Liver (tissue), 3 donors: ENCODE results near the gene TJAP1.

ENCODE experiments used
- ATF3 ChIP-seq: IDR thresholded peaks from 2 replicates; pipeline ENCODE4 v1.6.1; 2016; ENCODE audit warnings: antibody characterized with exemption
- CTCF ChIP-seq: fragments of 150-350 bp; IDR thresholded peaks from 2 replicates; pipeline ENCODE4 v1.5.1; 2017; ENCODE audit warnings: improper control_type of control experiment, low read depth, low read length; ENCODE audit not compliant: missing input control
- EGR1 ChIP-seq, 2 donors: IDR thresholded peaks; 2 replicates each; pipeline ENCODE4 v1.6.1; 2016 to 2018; ENCODE audit warnings: antibody characterized with exemption in 2 of 2, low read depth in 2 of 2
- GABPA ChIP-seq, 2 donors: IDR thresholded peaks in 1 of 2; conservative IDR thresholded peaks in 1 of 2; 2 replicates each; pipeline ENCODE4 v1.6.1; 2016; ENCODE audit warnings: antibody characterized with exemption in 2 of 2, mild to moderate bottlenecking in 1 of 2, moderate library complexity in 1 of 2
- HNF4A ChIP-seq, 2 donors: conservative IDR thresholded peaks; 2 replicates each; pipeline ENCODE4 v1.6.1; 2016; ENCODE audit warnings: antibody characterized with exemption in 2 of 2, mild to moderate bottlenecking in 2 of 2
- HNF4G ChIP-seq: IDR thresholded peaks from 2 replicates; pipeline ENCODE4 v1.6.1; 2016; ENCODE audit warnings: antibody characterized with exemption
- JUND ChIP-seq, 2 donors: IDR thresholded peaks; 2 replicates each; pipeline ENCODE4 v1.6.1; 2016; ENCODE audit warnings: antibody characterized with exemption in 2 of 2
- MAX ChIP-seq: IDR thresholded peaks from 2 replicates; pipeline ENCODE4 v1.6.1; 2016; ENCODE audit warnings: antibody characterized with exemption
- REST ChIP-seq: IDR thresholded peaks from 2 replicates; pipeline ENCODE4 v1.6.1; 2016; ENCODE audit warnings: antibody characterized with exemption, mild to moderate bottlenecking
- SP1 ChIP-seq: IDR thresholded peaks from 2 replicates; pipeline ENCODE4 v1.6.1; 2018; ENCODE audit warnings: antibody characterized with exemption, mild to moderate bottlenecking
- TAF1 ChIP-seq: conservative IDR thresholded peaks from 2 replicates; pipeline ENCODE4 v1.6.1; 2016; ENCODE audit warnings: antibody characterized with exemption, mild to moderate bottlenecking
- YY1 ChIP-seq: IDR thresholded peaks from 2 replicates; pipeline ENCODE4 v1.6.1; 2016; ENCODE audit warnings: antibody characterized with exemption, mild to moderate bottlenecking
- donor health status: healthy.
- donor health status: healthy.

GRCh38 chr6:43453831-43454230 lies 23.5 kb upstream of the TJAP1 start:
- TF ChIP-seq CTCF (no peak), JUND (IDR thresholded peaks at IDR 0.05) (no peak), HNF4G (peak; percentile 4), ATF3 (no peak), HNF4A (conservative IDR thresholded peaks at IDR 0.05) (no peak), YY1 (no peak), EGR1 (IDR thresholded peaks at IDR 0.05; ENCODE audit: low read depth in 2 of 2) (no peak), MAX (no peak), TAF1 (no peak), REST (no peak), SP1 (no peak), GABPA (IDR thresholded peaks at IDR 0.05 in 1 of 2, conservative IDR thresholded peaks at IDR 0.05 in 1 of 2) (no peak)
